ENCODE measurements around the gene LRRFIP2. TPM values are rescaled to one million over a fixed set of nuclear protein-coding genes. Genes with fewer than 3 reads are reported as not detected.

Gene LRRFIP2
- total and polyA plus RNA-seq, 2 of the 4 experiments (the other 2 are of a cell fraction) = 20.6 to 31.0 TPM

DNA sequence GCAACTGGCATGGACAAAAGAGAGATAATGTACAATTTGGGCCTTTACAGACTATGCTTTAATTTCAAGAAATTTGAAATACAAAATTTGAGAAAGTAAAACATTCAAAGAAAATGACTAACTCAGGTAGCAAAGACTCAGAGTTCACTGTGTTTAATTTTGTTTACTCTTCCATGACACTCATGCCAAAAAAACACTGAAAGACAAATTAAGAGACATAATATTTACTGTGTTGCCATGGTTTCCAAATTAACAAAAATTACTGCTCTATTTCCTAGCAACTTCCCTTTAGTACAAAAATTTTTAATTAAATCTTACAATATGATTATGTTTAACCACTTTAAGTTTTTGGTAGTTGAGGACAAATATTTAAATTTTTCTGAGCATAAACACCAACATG lies 29.6 kb downstream of the LRRFIP2 start:
- BruUV-seq (replicated peaks) = no TSS peak
- H2AK5ac ChIP-seq (ENCODE audit: low read depth, low read length) = no peak overlapping the region
- H2AK9ac ChIP-seq (replicated peaks; ENCODE audit: low read depth, low read length, poor library complexity) = no peak overlapping the region
- H3K56ac ChIP-seq (ENCODE audit: extremely low read depth, insufficient read depth, low read length) = no peak overlapping the region
- no peak overlapping the region for H4K5ac ChIP-seq (ENCODE audit: low read depth, low read length)
- TF ChIP-seq SMC3 (IDR thresholded peaks at IDR 0.05; ENCODE audit: low read depth, low read length) (no peak), RCOR1 (IDR thresholded peaks at IDR 0.05; ENCODE audit: insufficient replicate concordance, low read length) (no peak)
- dilution Hi-C loops (cut with HindIII; ENCODE audit: low sequenced_read_pairs, unreplicated experiment) (no loop called here), in situ Hi-C loops (cut with MboI; ENCODE audit: low sequenced_read_pairs) (no loop called here), intact Hi-C loops (cut with micrococcal nuclease) (no loop called here)
- no peak overlapping the region for H3K4me3 ChIP-seq (ENCODE audit: insufficient read depth, low read depth, low read length)
- peaks cover 39 to 73% of the 10 kb centered on the region in 2 experiments for H3K79me1 ChIP-seq (ENCODE audit: low read depth in 1 of 2, low read length in 2 of 2)
- no peak overlapping the region for H2BK20ac ChIP-seq (ENCODE audit: low read depth, low read length)
- ATAC-seq (ENCODE audit: low read depth) (no peak), DNase-seq (no peak)
- H3K36me3 ChIP-seq (ENCODE audit: control insufficient read depth, insufficient read depth, low read length) = peaks cover 23% of the 10 kb centered on the region
- H4K20me1 ChIP-seq (ENCODE audit: insufficient read depth, low read length) = peaks cover 3% of the 10 kb centered on the region; the same call in 1 of the 2 replicates
- no peak overlapping the region for H3K4ac ChIP-seq (ENCODE audit: low read depth, low read length)
- H3K9me3 ChIP-seq (ENCODE audit: control insufficient read depth, insufficient read depth, low read length) = no peaks in the 10 kb centered on the region
- H2BK5ac ChIP-seq (ENCODE audit: low read depth, low read length, poor library complexity, severe bottlenecking) = no peak overlapping the region
- ChIA-PET POLR2A (ENCODE audit: unreplicated experiment) (no interaction called here), CTCF (no interaction called here)
- no peak overlapping the region for H3K9ac ChIP-seq (ENCODE audit: low read depth, low read length)
- H2BK15ac ChIP-seq (ENCODE audit: low read depth, low read length) = no peak overlapping the region
- H3K14ac ChIP-seq (replicated peaks; ENCODE audit: low read depth, low read length) = no peak overlapping the region
- H3K18ac ChIP-seq (ENCODE audit: low read depth, low read length) = no peak overlapping the region
- H3K27me3 ChIP-seq (ENCODE audit: control insufficient read depth, insufficient read depth, low read length) = no peaks in the 10 kb centered on the region
- H3K9me1 ChIP-seq (ENCODE audit: insufficient read depth, low read length) = no peaks in the 10 kb centered on the region; the same call in 1 of the 2 replicates
- no peak overlapping the region for H3K4me2 ChIP-seq (ENCODE audit: low read depth, low read length)
- no peak overlapping the region for H3K27ac ChIP-seq (ENCODE audit: insufficient read depth, low read length)
- H2AFZ ChIP-seq (replicated peaks; ENCODE audit: low read length, poor library complexity) = no peak overlapping the region
- no peaks in the 10 kb centered on the region for H3K4me1 ChIP-seq (ENCODE audit: control insufficient read depth, insufficient read depth, low read length)
- no peak overlapping the region for H2BK120ac ChIP-seq (ENCODE audit: low read depth, low read length)
- no peak overlapping the region for H4K8ac ChIP-seq (ENCODE audit: low read depth in 2 of 2, low read length in 2 of 2)
- no peak overlapping the region for H4K91ac ChIP-seq (ENCODE audit: insufficient read depth, low read depth, low read length)
- H3K23ac ChIP-seq (ENCODE audit: low read depth, low read length) = no peak overlapping the region

All from IMR-90 (cell line).